NCI-H748 (cell line): ENCODE measurements around the gene ESR2.
"Not testable (repeated sequence)": the region's sequence is repeated elsewhere in the genome, so short reads cannot be mapped to it uniquely, and the experiment has no call there.

ENCODE experiments used
- DNase-seq: peaks from one replicate; lab custom pipeline; 2025; ENCODE audit not compliant: unreplicated experiment; lab: John Stamatoyannopoulos, UW

ESR2 gene

DNA sequence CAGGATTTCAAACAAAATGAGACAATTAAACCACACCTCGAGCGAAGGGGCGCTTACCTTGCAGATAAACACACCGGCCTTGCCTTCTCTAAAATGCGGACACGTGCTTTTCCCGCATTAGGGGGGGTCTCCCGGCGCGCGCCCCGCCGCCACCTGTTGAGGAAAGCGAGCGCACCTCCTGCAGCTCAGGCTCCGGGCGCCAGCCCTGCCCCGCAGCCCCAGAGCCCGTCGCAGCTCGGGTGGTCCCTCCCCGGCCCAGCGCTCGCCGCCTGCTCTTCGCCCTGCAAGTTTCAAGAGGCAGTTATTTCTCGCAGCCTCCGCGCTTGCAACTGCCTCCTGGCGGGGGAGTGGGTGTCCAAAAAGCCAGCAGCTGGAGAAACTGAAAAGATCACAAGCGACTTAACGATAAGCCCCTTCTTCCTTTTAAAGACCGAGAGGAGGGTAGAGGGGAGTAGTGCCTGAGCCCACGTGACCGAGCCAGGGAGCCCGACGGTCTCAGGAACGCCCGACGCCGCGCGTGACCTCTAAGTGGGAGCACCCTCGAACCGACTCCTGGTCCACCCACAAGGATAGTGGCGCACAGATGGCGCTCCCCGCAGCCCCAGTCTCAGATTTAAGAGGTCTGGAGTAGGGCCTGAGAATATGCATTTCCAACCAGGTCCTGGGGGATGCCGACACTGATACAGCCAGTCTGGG lies at the start of gene ESR2:
Gene ESR2 (minus strand): TSS at position 396 of the 696 bp plus-strand sequence. CDS start 11,386 bp downstream, outside the sequence.
- DNase-seq: peak; percentile 72

DNA sequence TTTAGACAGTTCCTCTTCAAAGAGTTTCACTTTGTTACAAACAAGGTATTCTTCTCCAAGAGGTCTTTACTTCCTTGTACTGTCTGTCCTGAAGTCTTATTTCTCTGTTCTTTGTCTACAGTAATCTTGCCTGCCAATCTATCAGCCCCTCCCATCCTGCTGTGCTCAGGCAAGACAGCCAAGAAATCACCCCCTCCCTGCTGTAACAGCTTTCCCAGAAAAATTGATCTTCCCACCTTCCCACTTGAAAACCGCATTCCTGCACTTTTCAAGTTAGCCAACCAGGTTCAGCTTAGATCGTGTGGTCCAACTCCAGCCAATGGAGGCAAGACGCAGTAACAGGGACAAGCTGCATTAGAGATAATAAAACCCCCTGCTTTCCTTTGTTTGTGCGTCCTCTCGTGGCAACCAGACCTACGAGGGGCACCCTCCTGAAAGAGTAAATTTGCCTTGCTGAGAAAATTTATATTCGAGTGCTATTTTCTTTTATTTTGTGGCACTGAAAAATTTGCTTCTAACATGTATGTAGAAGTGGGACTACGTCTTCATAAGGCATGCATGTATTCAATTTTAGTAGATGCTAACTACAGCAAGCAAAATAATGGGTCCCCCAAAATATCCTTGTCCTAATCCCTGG lies 46.5 kb upstream of the ESR2 start:
- DNase-seq: no peak

DNA sequence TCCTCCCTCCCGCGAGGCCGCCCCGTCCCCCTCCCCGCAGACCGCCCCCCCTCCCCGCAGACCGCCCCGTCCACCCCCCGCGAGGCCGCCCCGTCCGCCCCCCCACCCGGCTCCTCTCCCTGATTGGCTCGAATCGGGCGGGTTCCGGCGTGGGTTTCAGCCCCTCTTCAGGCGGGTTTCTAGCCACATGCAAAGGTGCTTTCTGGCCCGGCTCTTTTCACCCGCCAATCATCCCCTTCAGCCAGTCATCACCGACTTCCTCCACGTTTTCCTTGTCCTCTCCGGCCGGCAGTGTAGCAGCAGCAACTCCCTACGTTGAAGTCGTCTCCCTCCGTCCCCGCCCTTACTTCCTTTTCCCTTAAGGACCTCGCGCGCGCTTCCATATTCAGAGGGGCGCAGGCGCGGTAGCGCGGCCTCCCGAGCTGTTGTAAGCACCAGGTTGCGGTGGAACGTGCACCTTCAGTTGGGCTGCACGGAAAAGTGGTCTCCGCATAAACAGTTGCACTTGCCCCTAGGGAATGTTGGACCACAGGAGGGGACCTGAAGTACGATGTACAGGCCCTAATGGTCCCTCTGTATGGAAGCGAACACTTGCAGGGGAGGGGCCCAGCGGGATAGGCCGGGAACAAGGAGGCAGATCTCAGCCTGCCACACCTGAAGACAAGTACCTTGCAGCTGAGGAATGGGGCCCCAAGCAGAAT lies 44.6 kb upstream of the ESR2 start:
- peak; percentile 100 for DNase-seq

DNA sequence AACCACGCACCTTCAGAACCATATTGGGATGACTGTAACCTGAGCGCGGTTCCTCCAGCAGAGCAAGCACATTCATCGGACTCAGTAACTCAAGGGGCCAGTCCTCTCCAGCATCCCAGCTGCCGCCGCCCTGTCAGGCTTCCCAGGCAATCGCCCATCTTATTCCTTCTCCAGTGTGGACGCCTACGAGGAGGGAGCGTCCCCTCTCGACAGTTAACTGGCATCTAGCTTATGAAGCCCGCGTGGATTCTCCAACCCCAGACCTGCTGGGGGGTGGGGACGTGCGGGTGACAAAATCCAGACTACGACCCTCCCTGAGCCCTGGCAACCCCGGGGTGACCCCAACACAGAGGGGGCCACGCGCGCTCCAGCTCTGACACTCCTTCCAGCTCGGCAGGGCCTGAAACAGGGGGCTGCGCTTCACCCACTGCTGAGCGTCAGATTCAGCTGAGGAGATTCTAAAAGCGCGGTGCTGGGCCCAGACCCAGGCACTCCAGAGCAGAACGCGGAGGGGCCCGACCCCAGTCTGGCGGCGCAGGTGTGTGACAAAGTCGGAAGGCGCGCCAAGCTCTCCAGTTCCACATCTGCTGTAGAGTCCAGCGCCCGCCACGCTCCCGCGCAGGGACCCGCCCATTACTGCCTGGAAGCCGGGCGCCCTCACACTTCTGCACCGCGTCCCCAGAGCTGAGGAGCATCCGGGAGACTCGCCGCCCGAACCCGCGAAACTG lies 43.9 kb upstream of the ESR2 start:
- peak; percentile 98 for DNase-seq

DNA sequence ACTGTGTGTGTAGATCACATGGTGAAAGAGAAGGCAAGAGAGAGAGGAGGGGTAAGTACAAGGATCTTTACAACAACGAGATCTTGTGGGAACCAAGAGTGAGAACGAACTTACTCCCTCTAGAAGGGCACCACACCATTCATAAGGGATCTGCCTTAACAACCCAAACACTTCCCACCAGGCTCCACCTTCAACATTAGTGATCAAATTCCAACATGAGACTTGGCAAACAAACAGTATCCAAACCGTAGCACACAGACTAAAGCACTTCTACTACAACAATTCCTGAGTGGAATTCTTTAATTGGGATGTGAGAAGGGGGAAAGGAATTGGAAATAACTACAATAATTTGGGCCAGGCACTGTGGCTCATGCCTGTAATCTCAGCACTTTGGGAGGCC lies 35.0 kb upstream of the ESR2 start:
- no peak for DNase-seq

DNA sequence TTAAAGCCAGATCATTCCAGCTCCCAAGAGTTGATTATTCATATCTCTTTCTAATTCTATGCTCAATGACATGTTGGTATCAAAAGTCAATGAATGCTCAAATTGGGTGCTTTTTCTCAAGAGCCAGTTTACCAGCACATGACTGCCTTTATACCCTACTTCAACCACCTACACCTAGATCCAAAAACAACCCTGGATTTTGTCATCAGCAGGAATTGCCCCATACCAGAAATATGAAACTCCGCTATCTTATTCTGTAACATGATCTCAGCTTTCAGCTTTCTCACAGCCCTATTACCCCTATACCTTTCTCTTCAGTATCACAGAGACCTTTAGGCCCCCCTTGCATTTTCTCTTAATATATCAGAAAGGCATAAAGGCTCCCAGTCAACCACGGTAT lies 32.3 kb upstream of the ESR2 start:
- DNase-seq: no peak

DNA sequence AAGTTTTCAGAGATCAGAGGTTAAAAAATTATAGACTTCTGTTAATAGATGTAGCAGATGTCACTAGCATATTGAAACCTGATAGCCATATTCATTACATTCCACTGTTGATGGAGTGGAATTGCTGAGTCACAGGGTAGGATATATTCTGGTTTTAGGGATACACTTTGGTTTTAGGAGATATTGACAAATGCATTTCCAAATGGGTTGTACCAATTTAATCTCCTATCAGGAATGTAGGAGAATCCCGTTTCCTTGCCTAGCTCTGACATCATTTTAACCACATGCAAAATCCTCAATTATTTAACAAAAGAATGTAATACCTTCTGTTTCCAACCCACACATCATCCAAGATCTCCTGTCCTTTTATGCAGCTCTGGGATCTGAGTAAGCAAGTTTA lies 30.7 kb upstream of the ESR2 start:
- peak; percentile 7 for DNase-seq

DNA sequence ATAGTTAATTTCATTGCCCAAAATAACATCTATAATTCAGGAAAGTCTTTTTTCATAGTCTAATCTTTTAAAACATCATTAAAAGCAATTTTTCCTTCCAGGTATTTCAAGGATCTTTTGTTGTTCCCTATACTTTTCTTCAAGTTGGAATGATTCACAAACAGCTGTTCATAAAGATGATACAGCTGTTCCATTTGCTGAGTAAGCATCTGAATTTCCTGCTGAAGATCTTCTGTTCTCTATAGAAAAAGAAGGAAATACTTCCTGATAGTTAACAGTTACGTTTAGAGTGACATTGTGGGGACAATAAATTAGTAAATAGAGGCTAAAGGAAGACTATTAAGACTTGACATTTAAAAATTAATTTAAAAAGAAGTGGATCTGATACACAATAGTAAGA lies 30.3 kb upstream of the ESR2 start:
- DNase-seq: no peak

DNA sequence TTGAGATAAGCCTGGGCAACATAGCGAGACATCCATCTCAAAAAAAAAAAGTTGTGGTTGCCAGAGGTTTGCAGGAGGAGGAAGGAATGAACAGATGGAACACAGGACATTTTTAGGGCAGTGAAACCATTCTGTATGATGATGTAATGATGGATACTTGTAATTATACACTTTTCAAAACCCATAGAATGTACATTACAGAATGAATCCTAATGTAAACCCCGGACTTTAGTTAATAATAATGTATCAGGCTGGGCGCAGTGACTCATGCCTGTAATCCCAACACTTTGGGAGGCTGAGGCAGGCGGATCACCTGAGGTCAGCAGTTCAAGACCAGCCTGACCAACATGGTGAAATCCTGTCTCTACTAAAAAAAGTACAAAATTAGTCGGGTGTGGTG lies 26.2 kb upstream of the ESR2 start:
- not testable (repeated sequence) for DNase-seq

DNA sequence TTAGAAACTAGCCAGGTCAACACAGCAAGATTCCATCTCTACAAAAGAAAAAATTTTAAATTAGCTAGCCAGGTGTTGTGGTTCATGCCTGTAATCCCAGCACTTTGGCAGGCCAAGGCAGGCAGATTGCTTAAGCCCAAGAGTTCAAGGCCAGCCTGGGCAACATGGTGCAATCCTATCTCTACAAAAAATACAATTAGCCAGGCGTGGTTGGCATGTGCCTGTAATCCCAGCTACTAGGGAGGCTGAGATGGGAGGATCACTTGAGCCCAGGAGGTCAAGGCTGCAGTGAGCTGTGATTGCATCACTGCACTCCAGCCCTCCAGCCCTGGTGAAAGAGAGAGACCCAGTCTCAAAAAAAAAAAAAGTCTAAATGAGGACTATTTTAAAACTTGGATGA lies 24.5 kb upstream of the ESR2 start:
- not testable (repeated sequence) for DNase-seq

DNA sequence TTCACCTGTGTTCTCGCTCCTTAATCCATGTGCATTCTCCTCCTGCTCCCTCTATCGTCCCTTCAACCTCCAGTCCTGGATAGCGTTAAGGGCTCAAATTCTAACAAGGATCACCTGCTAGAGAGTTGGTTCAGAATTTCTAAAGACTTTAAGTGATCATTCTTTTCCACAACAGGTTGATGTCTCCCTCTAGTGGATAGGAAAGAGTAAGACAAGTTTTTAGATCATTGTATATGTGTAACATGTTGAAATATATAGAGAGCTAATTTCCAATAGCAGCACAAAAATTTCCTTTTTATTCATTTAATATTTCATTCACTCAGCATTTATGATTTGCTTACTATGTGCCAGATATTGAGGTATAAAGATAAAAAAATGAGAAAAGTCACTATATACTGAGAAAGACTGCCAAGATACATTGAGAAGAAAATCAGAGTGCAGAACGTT lies 9.3 kb upstream of the ESR2 start:
- peak; percentile 82 for DNase-seq

DNA sequence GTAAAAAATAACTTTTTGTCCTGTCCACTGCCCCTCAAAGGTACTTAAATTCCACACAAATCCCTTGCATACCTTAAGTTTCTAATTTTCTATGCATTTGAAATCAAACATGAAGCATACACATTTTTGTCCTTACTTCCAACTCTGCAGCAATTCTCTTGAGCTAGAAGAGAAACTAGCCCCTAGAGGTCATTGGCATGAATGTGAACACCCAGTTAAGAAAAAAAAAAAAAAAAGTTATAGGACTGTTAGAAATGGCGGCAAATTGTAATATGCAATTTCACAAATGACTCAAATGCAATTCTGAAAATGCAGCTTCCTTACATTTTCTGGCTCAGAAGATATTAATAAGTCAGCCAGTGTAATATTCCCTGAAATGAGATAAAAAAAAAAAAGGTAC lies 4.6 kb upstream of the ESR2 start:
- DNase-seq: no peak

DNA sequence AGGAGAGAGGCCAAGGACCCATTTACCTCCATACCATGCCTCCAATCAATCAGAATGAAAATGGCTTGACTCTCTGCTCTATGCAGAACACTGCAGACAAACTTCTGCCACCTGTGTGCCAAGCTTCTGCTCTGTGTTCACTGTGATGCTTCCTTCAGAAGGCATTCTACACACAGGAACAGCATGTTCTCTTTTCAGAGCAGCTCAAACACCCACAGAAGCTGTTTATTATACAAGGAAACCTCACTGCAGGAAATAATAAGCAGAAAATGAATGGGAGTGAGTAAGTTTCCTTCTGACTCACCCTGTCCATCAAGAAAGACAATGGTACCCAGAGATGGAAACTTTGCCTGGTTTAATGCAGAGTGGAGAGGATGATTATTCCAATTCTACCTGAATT lies 2.4 kb upstream of the ESR2 start:
- no peak for DNase-seq

DNA sequence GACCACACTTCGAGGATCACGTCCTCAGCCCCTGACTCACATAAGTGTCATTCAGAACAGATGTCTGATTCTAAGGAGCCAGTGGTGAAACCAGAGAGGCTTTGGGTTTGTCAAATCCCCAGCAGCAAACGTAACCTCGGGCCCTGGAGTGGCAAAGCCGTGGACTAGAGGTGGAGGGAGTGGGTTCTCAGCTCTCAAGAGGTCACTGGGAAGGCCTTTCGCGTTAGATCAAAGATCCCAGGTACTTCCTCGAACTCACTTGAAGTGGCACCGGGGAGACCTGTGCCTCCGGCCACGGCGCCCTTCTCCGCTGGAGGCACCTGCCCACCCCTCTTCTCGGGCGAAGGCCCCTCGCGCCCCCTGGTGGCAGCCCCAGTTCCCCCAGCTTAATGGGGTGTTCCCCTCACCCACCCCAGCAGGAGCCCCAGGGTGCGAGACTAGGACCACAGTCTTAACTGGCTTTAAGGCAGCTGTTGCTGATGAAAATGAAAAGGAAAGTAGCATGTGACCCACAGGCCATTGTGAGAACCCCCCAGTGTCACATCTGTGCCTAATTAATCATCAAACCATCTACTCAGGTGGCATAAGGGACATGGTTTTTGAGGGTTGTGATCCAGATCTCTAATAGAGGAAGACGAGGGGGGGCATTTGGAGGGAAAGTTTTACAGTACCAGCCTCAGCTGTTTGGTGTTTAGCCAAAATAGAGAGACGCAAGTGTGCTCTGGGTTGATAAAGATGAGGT lies 672 bp upstream of the ESR2 start:
- DNase-seq: peak; percentile 85

DNA sequence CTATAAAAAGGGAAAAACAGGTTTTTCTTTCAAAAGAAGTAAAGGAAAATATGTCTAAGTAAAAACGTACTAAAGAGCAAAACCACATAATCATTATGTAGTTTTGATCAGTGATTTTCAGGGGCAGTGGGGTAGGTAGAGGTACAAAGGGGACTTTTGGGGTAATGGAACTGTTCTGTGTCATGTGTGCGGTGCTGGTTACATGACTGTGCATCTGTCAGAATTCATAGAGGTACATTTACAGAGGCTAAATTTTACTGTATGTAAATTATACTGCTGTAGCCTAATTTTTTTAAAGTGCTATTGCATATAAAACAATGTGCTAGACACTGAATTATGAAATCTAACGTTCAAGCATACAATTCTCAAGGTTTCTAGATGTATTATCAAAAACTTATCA lies 2.0 kb downstream of the ESR2 start:
- DNase-seq: no peak

DNA sequence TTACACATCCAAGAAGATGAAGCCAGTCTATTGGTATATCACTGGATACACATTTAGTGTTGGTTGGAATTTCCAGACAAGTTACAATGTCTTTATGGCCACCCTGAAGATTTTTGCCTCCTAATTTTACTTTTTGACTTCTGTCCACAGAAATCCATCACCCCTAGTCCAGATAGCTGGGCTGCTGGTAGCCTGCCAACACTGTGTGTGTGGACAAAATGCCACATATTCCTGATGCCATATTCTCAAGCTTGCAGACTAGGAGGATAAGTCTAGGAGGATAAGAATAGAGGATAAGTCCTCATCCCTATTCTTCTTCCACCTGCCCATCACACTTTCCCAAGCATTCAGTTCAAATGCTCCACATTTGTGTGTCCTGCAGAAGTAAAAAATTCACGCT lies 4.6 kb downstream of the ESR2 start:
- no peak for DNase-seq

DNA sequence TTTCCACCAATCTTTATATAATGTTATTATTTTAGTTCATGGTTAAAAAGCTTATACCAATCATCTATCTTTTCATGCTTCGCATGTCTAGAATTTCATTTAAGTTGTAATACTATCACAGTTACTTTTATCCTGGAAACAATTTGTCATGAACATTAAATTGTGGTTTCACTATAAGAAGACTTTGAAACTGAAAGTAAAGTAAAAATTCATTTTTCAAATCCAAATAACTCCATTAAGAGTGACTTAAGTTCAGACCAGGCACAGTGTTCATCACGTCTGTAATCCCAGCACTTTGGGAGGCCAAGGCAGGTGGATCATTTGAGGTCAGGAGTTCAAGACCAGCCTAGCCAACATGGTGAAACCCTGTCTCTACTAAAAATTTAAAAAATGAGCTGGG lies 12.4 kb downstream of the ESR2 start:
- no peak for DNase-seq

DNA sequence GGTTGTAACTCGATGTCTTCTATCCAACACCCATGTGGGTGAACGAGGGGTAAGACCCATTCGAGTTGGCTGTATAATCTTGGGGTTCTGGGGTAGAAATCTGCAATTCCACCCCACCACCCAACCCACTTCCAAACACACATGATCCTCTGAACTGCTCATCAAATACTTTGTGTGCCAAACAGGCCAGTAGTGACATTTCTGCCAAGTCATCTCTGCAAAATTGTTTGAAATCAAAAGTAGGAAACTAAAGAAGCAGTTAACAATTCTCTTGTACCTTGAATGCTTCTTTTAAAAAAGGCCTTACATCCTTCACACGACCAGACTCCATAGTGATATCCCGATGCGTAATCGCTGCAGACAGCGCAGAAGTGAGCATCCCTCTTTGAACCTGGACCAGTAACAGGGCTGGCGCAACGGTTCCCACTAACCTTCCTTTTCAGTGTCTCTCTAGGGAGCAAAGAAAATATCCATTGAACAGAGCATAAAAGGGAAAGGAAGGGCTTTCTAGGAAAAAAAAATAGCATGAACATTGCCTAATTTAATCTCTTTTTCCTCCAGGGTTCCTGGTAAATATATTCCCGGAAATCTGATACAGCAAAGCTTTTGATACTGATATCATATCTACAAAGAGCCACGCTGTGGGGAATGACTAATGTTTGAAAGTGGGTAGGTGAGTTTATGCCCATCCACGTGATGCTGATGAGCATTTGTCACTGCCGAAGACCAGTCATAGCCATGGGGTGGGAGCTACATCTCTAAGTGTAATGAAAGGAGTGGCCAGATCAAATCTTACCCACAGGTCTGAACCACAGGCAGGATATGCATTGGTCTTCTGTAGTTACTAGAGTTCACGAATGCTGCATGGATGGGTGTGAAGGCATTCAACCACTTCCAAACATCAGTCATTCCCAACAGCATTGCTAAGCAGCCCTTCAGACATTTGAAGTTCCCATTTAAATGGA lies 14.2 kb downstream of the ESR2 start:
- DNase-seq: no peak

DNA sequence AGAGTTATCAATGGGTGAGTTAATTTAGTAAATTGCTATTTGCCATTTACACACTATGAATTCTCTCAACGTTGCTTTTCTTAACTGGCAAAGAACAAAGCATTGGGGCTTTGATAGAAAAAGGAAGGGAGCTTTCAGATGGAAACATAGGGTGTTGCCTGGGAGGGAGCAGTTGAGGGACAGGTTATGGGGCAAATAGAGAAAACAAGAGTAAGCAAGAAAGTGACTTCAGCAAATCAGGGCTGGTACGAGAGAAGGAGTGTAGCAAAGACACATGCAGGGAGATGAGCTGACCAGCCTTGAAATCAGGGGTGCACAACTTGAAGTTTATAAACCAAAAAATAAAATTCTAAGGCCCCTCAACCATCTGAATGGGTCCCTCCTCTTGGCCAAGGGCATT lies 15.7 kb downstream of the ESR2 start:
- DNase-seq: no peak

DNA sequence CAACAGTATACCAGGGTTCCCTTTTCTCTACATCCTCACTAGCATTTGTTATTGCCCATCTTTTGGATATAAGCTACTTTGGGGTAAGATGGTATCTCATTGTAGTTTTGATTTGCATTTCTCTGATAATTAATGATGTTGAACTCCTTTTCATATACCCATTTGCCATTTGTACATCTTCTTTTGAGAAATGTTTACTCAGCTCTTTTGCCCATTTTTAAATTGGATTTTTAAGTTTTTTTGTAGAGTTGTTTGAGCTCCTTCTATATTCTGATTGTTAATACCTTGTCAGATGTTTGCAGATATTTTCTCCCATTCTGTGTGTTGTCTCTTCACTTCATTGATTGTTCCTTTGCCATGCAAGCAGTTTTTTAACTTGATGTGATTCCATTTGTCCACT lies 22.2 kb downstream of the ESR2 start:
- no peak for DNase-seq
